ENCODE data around the gene CRYBA4.
A peak's percentile ranks its signal among the peaks of the same experiment; 100 is the strongest.
"Not testable (repeated sequence)": the region's sequence is repeated elsewhere in the genome, so short reads cannot be mapped to it uniquely, and the experiment has no call there.

CRYBA4 gene

GRCh38 chr22:26597480-26597879 is 24.3 kb upstream of the CRYBA4 start:
- DNase-seq: no peak

GRCh38 chr22:26599505-26599904 is 22.3 kb upstream of the CRYBA4 start:
- DNase-seq: no peak

GRCh38 chr22:26601726-26602125 is 20.0 kb upstream of the CRYBA4 start:
- no peak for DNase-seq

GRCh38 chr22:26602127-26602526 is 19.6 kb upstream of the CRYBA4 start:
- no peak for DNase-seq

- no peak for DNase-seq
These were observed 17.4 kb upstream of the CRYBA4 start for GRCh38 chr22:26604368-26604767.

GRCh38 chr22:26606611-26607010 is 15.2 kb upstream of the CRYBA4 start:
- DNase-seq: no peak

- DNase-seq: no peak
These were observed 13.6 kb upstream of the CRYBA4 start for GRCh38 chr22:26608129-26608528.

GRCh38 chr22:26609287-26609686 is 12.5 kb upstream of the CRYBA4 start:
- no peak for DNase-seq

- peak; percentile 54 for DNase-seq
These were observed 11.4 kb upstream of the CRYBA4 start for GRCh38 chr22:26610072-26610958.

- DNase-seq: no peak
These were observed 10.8 kb upstream of the CRYBA4 start for GRCh38 chr22:26610996-26611395.

GRCh38 chr22:26612652-26613051 is 9.1 kb upstream of the CRYBA4 start:
- DNase-seq: no peak

GRCh38 chr22:26613753-26614152 is 8.0 kb upstream of the CRYBA4 start:
- DNase-seq: not testable (repeated sequence)

- no peak for DNase-seq
These were observed 7.4 kb upstream of the CRYBA4 start for GRCh38 chr22:26614322-26614721.

- DNase-seq: no peak
These were observed 6.6 kb upstream of the CRYBA4 start for GRCh38 chr22:26615149-26615548.

GRCh38 chr22:26615830-26616435 is 5.8 kb upstream of the CRYBA4 start:
- no peak for DNase-seq

GRCh38 chr22:26616650-26617049 is 5.1 kb upstream of the CRYBA4 start:
- no peak for DNase-seq

GRCh38 chr22:26617271-26618199 is 4.2 kb upstream of the CRYBA4 start, which contains the start of gene CRYBB1:
CRYBB1 (minus strand) TSS chr22:26618027; CDS start chr22:26616319, 1,708 bp downstream.
- no peak for DNase-seq

- DNase-seq: no peak
These were observed 3.3 kb upstream of the CRYBA4 start for GRCh38 chr22:26618455-26618854.

GRCh38 chr22:26619510-26619909 is 2.3 kb upstream of the CRYBA4 start:
- DNase-seq: no peak

- DNase-seq: no peak
These were observed 1.6 kb upstream of the CRYBA4 start for GRCh38 chr22:26620197-26620596.

- DNase-seq: no peak
These were observed 2.2 kb downstream of the CRYBA4 start for GRCh38 chr22:26623984-26624383.

GRCh38 chr22:26624803-26625202 is 3.0 kb downstream of the CRYBA4 start:
- no peak for DNase-seq
